Prostate gland (tissue), 2 donors: ENCODE data around the gene NR3C1.

ENCODE experiments used
- POLR2A ChIP-seq: fragments of 450-650 bp; IDR thresholded peaks from one replicate; pipeline ENCODE4 v1.6.1; 2016; ENCODE audit warnings: antibody characterized with exemption, mild to moderate bottlenecking
- POLR2AphosphoS5 ChIP-seq: sonication (generic); formaldehyde crosslinking; IDR thresholded peaks from one replicate; pipeline ENCODE4 v1.6.1; 2017; ENCODE audit warnings: antibody characterized with exemption
- TF ChIP-seq, protein P1 (sequence below), 4 experiments: fragments of 200-600 bp in 2 of 4; fragments of 450-650 bp in 2 of 4; sonication (generic) in 2 of 4; IDR thresholded peaks; 1 replicate in 3 of 4; 2 replicates in 1 of 4; pipeline ENCODE4 v1.5.1; 2016 to 2019; ENCODE audit warnings: antibody characterized with exemption in 4 of 4, mild to moderate bottlenecking in 2 of 4, moderate library complexity in 2 of 4

DNA sequence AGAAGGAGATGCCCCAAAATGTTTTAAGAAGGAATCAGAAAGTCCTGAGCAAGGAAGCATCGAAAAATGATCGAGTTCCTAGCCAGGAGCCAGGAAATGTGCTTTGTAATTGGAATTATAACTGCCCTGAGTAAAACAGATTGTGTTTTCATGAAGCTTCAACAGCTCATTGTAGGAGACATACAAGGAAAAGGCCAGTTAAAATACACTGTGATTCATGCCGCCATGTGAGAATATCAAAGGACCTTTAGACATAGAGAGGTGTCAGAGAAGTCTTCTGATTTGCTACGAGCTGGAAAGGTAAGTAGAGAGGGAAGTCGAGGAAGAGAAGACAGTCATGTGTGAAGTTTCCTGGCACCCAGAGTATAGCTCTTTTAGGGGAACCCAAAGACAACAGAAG lies 60.9 kb downstream of the NR3C1 start:
- TF ChIP-seq, protein P1, sequence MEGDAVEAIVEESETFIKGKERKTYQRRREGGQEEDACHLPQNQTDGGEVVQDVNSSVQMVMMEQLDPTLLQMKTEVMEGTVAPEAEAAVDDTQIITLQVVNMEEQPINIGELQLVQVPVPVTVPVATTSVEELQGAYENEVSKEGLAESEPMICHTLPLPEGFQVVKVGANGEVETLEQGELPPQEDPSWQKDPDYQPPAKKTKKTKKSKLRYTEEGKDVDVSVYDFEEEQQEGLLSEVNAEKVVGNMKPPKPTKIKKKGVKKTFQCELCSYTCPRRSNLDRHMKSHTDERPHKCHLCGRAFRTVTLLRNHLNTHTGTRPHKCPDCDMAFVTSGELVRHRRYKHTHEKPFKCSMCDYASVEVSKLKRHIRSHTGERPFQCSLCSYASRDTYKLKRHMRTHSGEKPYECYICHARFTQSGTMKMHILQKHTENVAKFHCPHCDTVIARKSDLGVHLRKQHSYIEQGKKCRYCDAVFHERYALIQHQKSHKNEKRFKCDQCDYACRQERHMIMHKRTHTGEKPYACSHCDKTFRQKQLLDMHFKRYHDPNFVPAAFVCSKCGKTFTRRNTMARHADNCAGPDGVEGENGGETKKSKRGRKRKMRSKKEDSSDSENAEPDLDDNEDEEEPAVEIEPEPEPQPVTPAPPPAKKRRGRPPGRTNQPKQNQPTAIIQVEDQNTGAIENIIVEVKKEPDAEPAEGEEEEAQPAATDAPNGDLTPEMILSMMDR (IDR thresholded peaks at IDR 0.05) = no peak
- TF ChIP-seq POLR2AphosphoS5 (no peak), POLR2A (no peak)
